K562 (cell line): ENCODE data around the gene PGP. TPM values are rescaled to one million over a fixed set of nuclear protein-coding genes. Genes with fewer than 3 reads are reported as not detected.
A peak's percentile ranks its signal among the peaks of the same experiment; 100 is the strongest.

Experiments
- ATAC-seq: fragments of 200-7000 bp; cut with Tn5 transposase; 3 replicates; pipeline ENCODE4 v1.9.1; 2020; ENCODE audit warnings: moderate library complexity
- BruUV-seq: library from RNA; stranded (reverse); fragments of 400-500 nt; replicated peaks from 2 replicates; lab custom pipeline; 2021; lab: Mats Ljungman, UMichigan
- CTCF ChIA-PET: fragments of 300-600 bp; formaldehyde crosslinking; extraction: SDS; loops from one replicate; lab custom pipeline; 2021; ENCODE audit warnings: low intra/inter-chr PET ratio; lab: Yijun Ruan, JAX
- POLR2A ChIA-PET: fragments of 300-600, 350-650 bp; sonication (Branson Sonifier 250); formaldehyde crosslinking; extraction: SDS; loops from one replicate; lab custom pipeline; 2021; ENCODE audit warnings: antibody characterized with exemption, inconsistent platforms; lab: Yijun Ruan, JAX
- DNase-seq, 4 experiments: peaks; one replicate each; pipeline versions ENCODE4 v3.0.0 to v3.0.0-alpha.2; 2011 to 2018; ENCODE audit warnings: low spot score in 3 of 4, mixed read lengths in 3 of 4; ENCODE audit errors: extremely low read depth in 1 of 4
- FAIRE-seq: peaks from 2 replicates; lab custom pipeline; 2011; peaks lifted over from hg19 to GRCh38; lab: Jason Lieb, UNC
- H2AFZ ChIP-seq: 2 replicates; pipeline ENCODE4 v1.6.0; 2011; ENCODE audit warnings: low read depth, low read length, control low read depth, inconsistent platforms
- H3K27ac ChIP-seq: fragments of 200-600 bp; 3 replicates; pipeline ENCODE4 v1.8.0; 2011; ENCODE audit warnings: low read depth, mild to moderate bottlenecking, control low read depth, inconsistent platforms, low read length, moderate library complexity, mixed read lengths; ENCODE audit errors: extremely low read depth
- H3K27me3 ChIP-seq, 2 experiments: fragments of 300-600 bp in 1 of 2; 2 replicates in 1 of 2; 3 replicates in 1 of 2; pipeline versions ENCODE4 v1.6.0 to v1.8.0; 2011; ENCODE audit warnings: inconsistent platforms in 2 of 2, low read length in 2 of 2, mild to moderate bottlenecking in 1 of 2, mixed read lengths in 1 of 2, moderate library complexity in 1 of 2; ENCODE audit not compliant: control insufficient read depth in 2 of 2, insufficient read depth in 2 of 2
- H3K36me3 ChIP-seq: fragments of 300-600 bp; 3 replicates; pipeline ENCODE4 v1.8.0; 2011; ENCODE audit warnings: mild to moderate bottlenecking, low read length, inconsistent platforms; ENCODE audit not compliant: control insufficient read depth, insufficient read depth
- H3K4me1 ChIP-seq, 2 experiments: fragments of 200-600 bp in 1 of 2; replicated peaks in 1 of 2; 2 replicates in 1 of 2; 3 replicates in 1 of 2; pipeline versions ENCODE4 v1.5.1 to v1.8.0; 2011; ENCODE audit warnings: inconsistent platforms in 2 of 2, low read length in 2 of 2, mild to moderate bottlenecking in 1 of 2, mixed read lengths in 1 of 2, moderate library complexity in 1 of 2; ENCODE audit not compliant: control insufficient read depth in 2 of 2, insufficient read depth in 2 of 2
- H3K4me2 ChIP-seq: 2 replicates; pipeline ENCODE4 v1.6.1; 2011; ENCODE audit warnings: low read length, control low read depth, inconsistent platforms, mixed read lengths; ENCODE audit not compliant: insufficient read depth
- H3K4me3 ChIP-seq: fragments of 200-600 bp; sonication (generic), shearing (Covaris generic); 2 replicates; pipeline ENCODE4 v1.5.1; 2016; ENCODE audit warnings: control low read depth, inconsistent platforms
- H3K79me2 ChIP-seq: fragments of 200-600 bp; 3 replicates; pipeline ENCODE4 v1.8.0; 2011; ENCODE audit warnings: low read length, inconsistent platforms; ENCODE audit not compliant: control insufficient read depth, insufficient read depth
- H3K9ac ChIP-seq, 2 experiments: 2 replicates each; pipeline versions ENCODE4 v1.6.0 to v1.6.1; 2011; ENCODE audit warnings: low read depth in 2 of 2, low read length in 2 of 2, control low read depth in 1 of 2, inconsistent platforms in 1 of 2, mild to moderate bottlenecking in 1 of 2, mixed read lengths in 1 of 2; ENCODE audit not compliant: insufficient read depth in 1 of 2
- H3K9me1 ChIP-seq: one replicate; pipeline ENCODE4 v1.6.0; 2011; ENCODE audit warnings: inconsistent platforms, mild to moderate bottlenecking, low read length, moderate library complexity; ENCODE audit not compliant: control insufficient read depth, insufficient read depth
- H3K9me3 ChIP-seq: replicated peaks from 2 replicates; pipeline ENCODE4 v1.5.1; 2011; ENCODE audit warnings: low read depth, low read length, inconsistent platforms; ENCODE audit not compliant: control insufficient read depth, insufficient read depth
- H4K20me1 ChIP-seq: replicated peaks from 2 replicates; pipeline ENCODE4 v1.6.1; 2011; ENCODE audit warnings: low read length, inconsistent platforms, mixed read lengths; ENCODE audit not compliant: control insufficient read depth, insufficient read depth
- ELF1 ChIP-seq: fragments of 200-800 bp; sonication (Bioruptor generic); IDR thresholded peaks from 2 replicates; pipeline ENCODE4 v1.6.1; 2016; ENCODE audit warnings: missing genetic modification characterization, missing compliant biosample characterization
- HNRNPH1 ChIP-seq: fragments of 200-400 bp; formaldehyde crosslinking; optimal IDR thresholded peaks from 2 replicates; pipeline ENCODE3; 2017; ENCODE audit warnings: low read depth, mild to moderate bottlenecking, low read length, moderate library complexity
- ZBTB33 ChIP-seq: sonication (generic); formaldehyde crosslinking; IDR thresholded peaks from 2 replicates; pipeline ENCODE4 v1.8.1; 2023; ENCODE audit warnings: mild to moderate bottlenecking, missing genetic modification reagents
- ZFP30 ChIP-seq: fragments of 250-450 bp; sonication (Bioruptor Pico); IDR thresholded peaks from 2 replicates; pipeline ENCODE4 v1.8.0; 2022; ENCODE audit warnings: moderate library complexity, mild to moderate bottlenecking, inconsistent platforms, borderline replicate concordance
- WGBS: fragments of 100-300 bp; shearing (Covaris generic); methylation state at CpG from one replicate; pipeline ENCODE4 v1.1.6; 2016; ENCODE audit warnings: low coverage, mixed read lengths; ENCODE audit not compliant: insufficient coverage; ENCODE audit errors: missing lambda C conversion rate; 5-methylcytosine and 5-hydroxymethylcytosine counted together
- in situ Hi-C: fragments of 300-500 bp; cut with MboI; formaldehyde crosslinking; loops from 4 replicates; pipeline ENCODE4 v1.15.0; 2018; ENCODE audit warnings: inconsistent platforms, mixed read lengths
- intact Hi-C: fragments of 100-400 bp; cut with micrococcal nuclease; formaldehyde crosslinking; loops from 2 replicates; pipeline ENCODE4 v1.14.2; 2022
- polyA plus RNA-seq, 8 experiments: library from polyadenylated mRNA; depleted of rRNA in 4 of 8; stranded (reverse) in 5 of 8; unstranded in 3 of 8; fragments of >200 nt; fragmentation: Nextera tagmentation in 2 of 8; fragmentation: Illumina TruSeq in 1 of 8; extraction: Ambion mirVana in 2 of 8; extraction: Trizol in 1 of 8; gene quantifications; 2 replicates each; pipeline versions ENCODE4 v1.2.1 to v1.2.3, GENCODE V29; 2011 to 2014; ENCODE audit warnings: inconsistent platforms in 1 of 8, missing spikeins in 1 of 8
- total RNA-seq, 7 experiments: library from RNA; depleted of rRNA in 6 of 7; stranded (reverse); fragments of >200 nt in 6 of 7; fragmentation: Illumina TruSeq in 2 of 7; extraction: Trizol in 2 of 7; gene quantifications; 2 replicates each; pipeline versions ENCODE4 v1.2.1 to v1.2.3, GENCODE V29; 2011 to 2021; ENCODE audit warnings: low replicate concordance in 1 of 7

Gene PGP
- total and polyA plus RNA-seq, 9 of the 15 experiments (the other 6 are each of a cell fraction or from before 2014, with no cell fraction given) = 1.1 to 57.6 (median 19.6) TPM

- Histone ChIP-seq H3K4me2 (no peak overlapping the region), H3K9me1 (no peaks in the 10 kb centered on the region), H2AFZ (no peak overlapping the region), H3K36me3 (no peaks in the 10 kb centered on the region), H3K27me3 (no peaks in the 10 kb centered on the region), H3K9ac (no peak overlapping the region), H3K27ac (no peak overlapping the region), H3K79me2 (no peaks in the 10 kb centered on the region), H4K20me1 (no peaks in the 10 kb centered on the region), H3K4me3 (no peak overlapping the region), H3K9me3 (no peaks in the 10 kb centered on the region), H3K4me1 (peaks cover 2 to 87% of the 10 kb centered on the region in 2 experiments; a peak in 3 of 5 replicates)
- TF ChIP-seq HNRNPH1 = no peak
- peak; percentile 81 for TF ChIP-seq ZBTB33 (CRISPR knock-in tag)
- no peak for TF ChIP-seq ELF1
- TF ChIP-seq ZFP30 (CRISPR knock-in tag) = no peak
- FAIRE-seq (no peak), ATAC-seq (no peak), DNase-seq (no peak)
- in situ Hi-C loops = no loop called here
- ChIA-PET CTCF (no interaction called here), POLR2A (interaction anchor here (0.9 to 1.9 kb wide), 4 partner anchors 11 to 219 kb away, joined by 3 to 6 read pairs (median 6); partner anchors contain the start of genes RPS2 and TRAF7)
- no TSS peak for BruUV-seq
- WGBS = 80% methylated on average over 26 of the region's 30 CpGs
- intact Hi-C loops = no loop called here
Measured at GRCh38 chr16:2183671-2184070, 31.0 kb downstream of the PGP start.
